Colonic mucosa (tissue), 4 donors: ENCODE results near the gene CHMP4B. TPM values are rescaled to one million over a fixed set of nuclear protein-coding genes. Genes with fewer than 3 reads are reported as not detected.

ENCODE experiments used
- DNase-seq: peaks from one replicate; pipeline ENCODE4 v3.0.0-alpha.2; 2020
- H3K27ac ChIP-seq: fragments of 200-600 bp; one replicate; pipeline ENCODE4 v1.8.0; 2021
- H3K27me3 ChIP-seq: fragments of 200-600 bp; one replicate; pipeline ENCODE4 v1.8.0; 2021
- H3K36me3 ChIP-seq: fragments of 200-600 bp; one replicate; pipeline ENCODE4 v1.8.0; 2021
- H3K4me1 ChIP-seq: fragments of 200-600 bp; one replicate; pipeline ENCODE4 v1.8.0; 2021; ENCODE audit warnings: mild to moderate bottlenecking
- H3K4me3 ChIP-seq: fragments of 200-600 bp; one replicate; pipeline ENCODE4 v1.8.0; 2021
- H3K9ac ChIP-seq, 2 donors: one replicate each; pipeline ENCODE4 v1.7.0; 2013; ENCODE audit warnings: control low read depth in 2 of 2, low read depth in 2 of 2, low read length in 2 of 2
- H3K9me3 ChIP-seq: fragments of 200-600 bp; one replicate; pipeline ENCODE4 v1.8.0; 2021
- intact Hi-C: fragments of 100-400 bp; cut with DNase I; formaldehyde crosslinking; loops from one replicate; pipeline ENCODE4 v1.14.1; 2022
- total RNA-seq, 2 donors: library from RNA; stranded (reverse); fragmentation: NEBNext Ultra II Directional in 1 of 2; extraction: Animal tissue kit (Norgen Biotek cat#: 25700) in 1 of 2; gene quantifications; one replicate each; pipeline ENCODE4 v1.2.1, GENCODE V29; 2021
- TF ChIP-seq, protein P1 (sequence below): fragments of 200-600 bp; IDR thresholded peaks from one replicate; pipeline ENCODE4 v1.8.0; 2022; ENCODE audit warnings: antibody characterized with exemption, mild to moderate bottlenecking
- donor health status: healthy.
- donor health status: DM: no; HTN: no; CAD: no.
- donor health status: DM: no; HTN: no; CAD: no.

CHMP4B gene, protein sequence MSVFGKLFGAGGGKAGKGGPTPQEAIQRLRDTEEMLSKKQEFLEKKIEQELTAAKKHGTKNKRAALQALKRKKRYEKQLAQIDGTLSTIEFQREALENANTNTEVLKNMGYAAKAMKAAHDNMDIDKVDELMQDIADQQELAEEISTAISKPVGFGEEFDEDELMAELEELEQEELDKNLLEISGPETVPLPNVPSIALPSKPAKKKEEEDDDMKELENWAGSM
- total RNA-seq, result 100 to 1,000 TPM; 165 to 227 TPM

DNA sequence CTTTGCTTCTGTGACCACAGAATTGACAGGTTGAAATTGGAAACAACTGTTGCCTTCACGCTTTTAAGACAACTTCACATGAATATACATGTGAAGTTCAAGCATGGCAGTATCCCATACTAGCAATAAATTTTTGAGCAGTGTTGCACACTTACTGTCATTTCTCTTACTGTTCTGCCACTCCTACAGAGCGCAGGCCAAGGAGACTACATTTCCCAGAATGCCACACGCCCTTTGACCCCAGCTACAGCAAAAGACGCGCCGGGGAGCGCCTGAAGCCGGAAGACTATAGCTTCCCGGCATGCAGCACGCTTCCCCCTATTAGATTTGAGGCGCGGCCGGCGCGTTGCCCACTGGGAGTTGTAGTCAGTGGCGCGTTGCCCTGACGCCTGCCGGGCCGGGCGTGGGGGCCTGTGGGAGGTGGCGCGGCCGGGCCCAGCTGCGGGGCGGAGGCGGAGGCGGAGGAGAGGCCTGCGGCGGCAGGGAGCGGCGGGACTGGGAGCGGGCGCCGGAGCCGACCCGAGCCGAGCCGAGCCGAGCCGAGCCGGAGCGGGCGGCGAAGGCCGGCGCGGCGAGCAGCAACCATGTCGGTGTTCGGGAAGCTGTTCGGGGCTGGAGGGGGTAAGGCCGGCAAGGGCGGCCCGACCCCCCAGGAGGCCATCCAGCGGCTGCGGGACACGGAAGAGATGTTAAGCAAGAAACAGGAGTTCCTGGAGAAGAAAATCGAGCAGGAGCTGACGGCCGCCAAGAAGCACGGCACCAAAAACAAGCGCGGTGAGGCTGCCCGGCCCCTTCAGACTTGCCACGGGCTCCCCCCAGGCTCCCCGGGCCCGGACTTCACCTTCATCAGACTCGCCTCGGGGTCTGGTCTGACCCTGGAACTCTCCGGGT is at the start of gene CHMP4B:
CHMP4B (plus strand) TSS at position 464 of the 891 bp plus-strand sequence; CDS start at position 585, 121 bp downstream.
- Histone ChIP-seq H3K9me3 (no peaks in the 10 kb centered on the region), H3K27me3 (no peaks in the 10 kb centered on the region), H3K9ac (peak within 1 kb of the TSS; percentile 82 to 91), H3K4me3 (peak within 1 kb of the TSS; percentile 98), H3K36me3 (no peaks in the 10 kb centered on the region), H3K4me1 (peaks cover 18% of the 10 kb centered on the region), H3K27ac (peak within 1 kb of the TSS; percentile 90)
- TF ChIP-seq, protein P1, sequence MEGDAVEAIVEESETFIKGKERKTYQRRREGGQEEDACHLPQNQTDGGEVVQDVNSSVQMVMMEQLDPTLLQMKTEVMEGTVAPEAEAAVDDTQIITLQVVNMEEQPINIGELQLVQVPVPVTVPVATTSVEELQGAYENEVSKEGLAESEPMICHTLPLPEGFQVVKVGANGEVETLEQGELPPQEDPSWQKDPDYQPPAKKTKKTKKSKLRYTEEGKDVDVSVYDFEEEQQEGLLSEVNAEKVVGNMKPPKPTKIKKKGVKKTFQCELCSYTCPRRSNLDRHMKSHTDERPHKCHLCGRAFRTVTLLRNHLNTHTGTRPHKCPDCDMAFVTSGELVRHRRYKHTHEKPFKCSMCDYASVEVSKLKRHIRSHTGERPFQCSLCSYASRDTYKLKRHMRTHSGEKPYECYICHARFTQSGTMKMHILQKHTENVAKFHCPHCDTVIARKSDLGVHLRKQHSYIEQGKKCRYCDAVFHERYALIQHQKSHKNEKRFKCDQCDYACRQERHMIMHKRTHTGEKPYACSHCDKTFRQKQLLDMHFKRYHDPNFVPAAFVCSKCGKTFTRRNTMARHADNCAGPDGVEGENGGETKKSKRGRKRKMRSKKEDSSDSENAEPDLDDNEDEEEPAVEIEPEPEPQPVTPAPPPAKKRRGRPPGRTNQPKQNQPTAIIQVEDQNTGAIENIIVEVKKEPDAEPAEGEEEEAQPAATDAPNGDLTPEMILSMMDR, result no peak
- DNase-seq, result peak; percentile 99
- intact Hi-C loops, result no loop called here

DNA sequence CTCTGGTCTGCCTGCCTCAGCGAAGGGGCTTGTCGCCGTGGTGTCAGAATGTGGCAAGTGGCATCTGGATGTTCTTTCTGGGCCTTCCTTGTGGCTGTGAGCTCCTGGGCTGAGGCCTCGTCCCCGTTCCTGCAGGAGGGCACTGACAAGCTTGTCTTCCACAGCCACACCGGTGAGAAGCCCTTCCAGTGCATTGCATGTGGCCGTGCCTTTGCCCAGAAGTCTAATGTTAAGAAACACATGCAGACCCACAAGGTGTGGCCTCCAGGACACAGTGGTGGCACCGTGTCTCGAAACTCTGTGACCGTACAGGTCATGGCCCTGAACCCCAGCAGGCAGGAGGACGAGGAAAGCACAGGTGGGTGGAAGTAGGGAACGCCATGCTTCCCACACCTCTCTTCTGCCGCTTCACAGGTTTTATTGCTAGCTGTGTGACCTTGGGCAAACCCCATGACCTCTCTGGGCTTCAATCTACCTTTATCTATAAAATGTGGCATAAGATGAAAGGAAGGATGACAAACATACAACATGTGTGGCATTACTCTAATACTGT is 49.4 kb upstream of the CHMP4B start:
- Histone ChIP-seq H3K4me3 (no peak overlapping the region), H3K4me1 (no peaks in the 10 kb centered on the region), H3K27me3 (no peaks in the 10 kb centered on the region), H3K9ac (no peak overlapping the region), H3K9me3 (no peaks in the 10 kb centered on the region), H3K36me3 (no peaks in the 10 kb centered on the region), H3K27ac (no peak overlapping the region)
- TF ChIP-seq, protein P1, result no peak
- no peak for DNase-seq
- intact Hi-C loops, result no loop called here

DNA sequence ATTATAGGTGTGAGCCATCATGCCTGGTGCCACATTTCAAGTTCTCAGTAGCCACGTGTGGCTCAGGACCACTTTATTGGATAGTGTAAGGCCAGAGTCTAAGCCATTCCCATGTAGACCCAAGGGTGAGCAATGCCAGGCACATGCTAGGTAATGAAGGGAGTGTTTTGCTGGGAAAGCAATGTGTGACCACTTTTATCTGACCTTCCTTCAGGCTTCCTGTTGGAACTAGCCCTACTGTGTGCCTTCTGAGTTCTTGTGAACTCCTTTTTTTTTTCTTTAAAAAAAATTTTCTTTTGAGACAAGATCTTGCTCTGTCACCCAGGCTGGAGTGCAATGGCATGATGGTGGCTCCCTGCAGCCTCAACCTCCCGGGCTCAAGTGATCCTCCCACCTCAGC is 46.0 kb upstream of the CHMP4B start:
- TF ChIP-seq, protein P1, result no peak
- H3K27me3 ChIP-seq, result no peaks in the 10 kb centered on the region

DNA sequence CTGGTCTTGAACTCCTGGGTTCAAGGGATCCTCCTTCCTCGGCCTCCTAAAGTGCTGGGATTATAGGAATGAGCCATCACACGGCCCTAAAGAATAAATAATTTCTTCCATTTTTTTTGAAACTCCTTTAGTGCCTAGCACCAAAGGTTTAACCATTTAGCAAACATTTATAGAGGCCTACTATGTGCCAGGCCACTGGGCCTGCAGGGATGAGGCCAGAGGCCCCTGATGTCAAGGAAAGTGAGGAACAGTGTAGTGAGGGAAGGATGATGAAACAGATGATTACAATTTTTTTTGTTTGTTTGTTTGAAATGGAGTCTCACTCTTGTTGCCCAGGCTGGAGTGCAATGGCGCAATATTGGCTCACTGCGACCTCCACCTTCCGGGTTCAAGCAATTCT is 45.6 kb upstream of the CHMP4B start:
- intact Hi-C loops, result no loop called here
- Histone ChIP-seq H3K9me3 (no peaks in the 10 kb centered on the region), H3K9ac (no peak overlapping the region), H3K4me1 (no peaks in the 10 kb centered on the region), H3K27me3 (no peaks in the 10 kb centered on the region), H3K4me3 (no peak overlapping the region), H3K27ac (no peak overlapping the region), H3K36me3 (no peaks in the 10 kb centered on the region)
- DNase-seq, result no peak
- TF ChIP-seq, protein P1, result no peak

More for the DNA sequence above, 46.0 kb upstream of the CHMP4B start:
- no peak for DNase-seq
- Histone ChIP-seq H3K4me1 (no peaks in the 10 kb centered on the region), H3K4me3 (no peak overlapping the region), H3K36me3 (no peaks in the 10 kb centered on the region), H3K9ac (no peak overlapping the region), H3K9me3 (no peaks in the 10 kb centered on the region), H3K27ac (no peak overlapping the region)
- intact Hi-C loops, result no loop called here

DNA sequence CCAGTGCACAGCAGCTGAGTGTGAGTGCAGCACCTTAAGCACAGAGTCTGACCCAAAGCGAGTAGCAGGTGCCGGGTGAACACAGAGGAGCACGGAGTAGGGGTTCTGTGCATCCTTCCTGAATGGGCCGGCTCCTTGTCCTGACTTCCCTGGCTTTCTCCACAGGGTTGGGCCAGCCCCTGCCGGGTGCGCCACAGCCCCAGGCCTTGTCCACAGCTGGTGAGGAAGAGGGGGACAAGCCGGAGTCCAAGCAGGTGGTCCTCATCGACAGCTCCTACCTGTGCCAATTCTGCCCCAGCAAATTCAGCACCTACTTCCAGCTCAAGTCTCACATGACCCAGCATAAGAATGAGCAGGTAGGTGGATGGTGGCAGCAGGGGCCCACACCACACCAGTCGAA is 44.5 kb upstream of the CHMP4B start:
- H3K4me1 ChIP-seq, result no peaks in the 10 kb centered on the region
- no peak overlapping the region for H3K27ac ChIP-seq
- no peak overlapping the region for H3K9ac ChIP-seq
- DNase-seq, result no peak
- H3K4me3 ChIP-seq, result no peak overlapping the region
- intact Hi-C loops, result no loop called here
- H3K36me3 ChIP-seq, result no peaks in the 10 kb centered on the region
- TF ChIP-seq, protein P1, result no peak
- H3K27me3 ChIP-seq, result no peaks in the 10 kb centered on the region
- no peaks in the 10 kb centered on the region for H3K9me3 ChIP-seq
